ENCODE results near the gene ANKRD13B. TPM values are rescaled to one million over a fixed set of nuclear protein-coding genes. Genes with fewer than 3 reads are reported as not detected.

The ANKRD13B gene
- total RNA-seq, 2 donors from 2014 or later = 8.1 to 10.5 TPM

DNA sequence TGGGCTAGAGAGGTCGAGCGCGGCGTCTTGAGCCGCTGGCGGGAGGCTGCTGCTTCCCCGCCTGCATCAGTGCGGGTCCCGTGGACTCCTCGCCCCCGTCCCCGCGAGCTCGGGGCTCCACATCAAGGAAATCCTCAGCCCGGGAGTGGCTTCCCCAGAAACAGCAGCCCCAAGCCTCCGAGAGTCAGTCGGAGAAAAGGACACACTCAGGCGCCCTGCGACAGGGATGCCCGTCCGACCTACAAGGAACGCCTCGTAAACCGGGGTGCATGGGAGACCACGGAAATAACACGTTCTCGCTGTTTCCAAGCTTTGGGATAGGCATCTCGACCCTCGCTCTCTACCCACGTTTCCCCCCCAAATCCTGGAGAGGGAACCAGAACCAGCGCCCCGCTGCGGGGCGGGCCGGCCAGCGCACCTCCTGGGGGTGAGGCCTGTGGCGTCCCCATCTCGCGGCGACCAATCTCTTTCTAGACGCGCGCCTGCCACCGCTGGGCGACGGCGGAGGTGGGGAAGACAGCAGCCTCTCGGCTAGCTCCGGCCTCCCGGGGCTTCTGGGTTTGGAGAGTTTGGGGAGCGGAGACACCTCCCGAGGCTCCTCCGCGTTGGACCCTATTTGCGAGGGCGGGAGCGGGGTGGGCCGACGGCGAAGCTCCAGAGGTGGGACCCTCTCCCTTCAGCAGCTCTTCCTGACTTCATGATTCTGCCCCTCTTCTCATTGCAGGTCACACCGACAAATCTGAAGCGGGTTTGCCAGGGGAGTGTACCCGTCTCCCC is 25.2 kb upstream of the ANKRD13B start:
- peak; percentile 75 for DNase-seq
- intact Hi-C loops (cut with DNase I) = no loop called here
- ATAC-seq = peak; percentile 37 to 45

DNA sequence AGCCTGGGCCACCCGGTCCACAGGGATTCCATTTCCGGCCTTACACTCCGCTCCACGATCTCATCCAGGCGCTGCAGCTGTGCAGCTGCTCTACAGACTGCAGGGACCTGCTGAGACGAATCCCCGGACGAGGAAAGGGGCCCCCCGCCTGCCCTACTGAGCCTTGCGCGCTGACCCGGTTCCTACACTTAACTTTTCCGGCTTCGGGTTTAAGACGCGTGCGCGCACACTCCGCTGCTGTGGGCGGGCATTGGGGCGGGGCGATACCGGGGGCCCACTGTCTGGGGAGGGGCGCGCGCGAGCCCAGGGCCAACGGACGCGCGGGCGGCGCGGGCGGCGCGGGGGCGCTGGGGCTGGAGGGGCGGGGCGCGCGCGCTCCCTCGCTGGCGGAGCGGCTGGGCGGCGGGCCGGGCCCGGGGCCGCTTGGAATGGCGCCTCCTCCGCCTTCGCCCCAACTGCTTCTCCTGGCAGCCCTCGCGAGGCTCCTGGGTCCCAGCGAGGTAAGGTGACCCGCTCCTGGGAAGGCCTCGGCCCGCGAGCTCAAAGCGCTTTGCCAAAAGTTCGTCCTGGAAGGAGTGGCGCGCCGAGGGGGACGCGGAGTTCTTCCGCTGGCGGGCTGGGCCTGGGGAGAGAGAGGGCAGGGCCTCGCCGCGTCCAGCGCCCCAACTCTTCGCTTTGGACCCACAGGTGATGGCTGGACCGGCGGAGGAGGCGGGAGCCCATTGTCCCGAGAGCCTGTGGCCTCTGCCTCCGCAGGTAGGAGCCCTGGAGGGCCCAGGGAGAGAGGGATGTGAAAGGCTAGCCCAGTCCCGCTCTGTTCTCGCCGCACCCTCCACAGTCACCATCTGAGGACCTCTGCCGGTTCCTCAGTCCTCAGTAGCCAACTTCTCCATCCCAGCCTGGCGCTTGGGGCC is 24.3 kb upstream of the ANKRD13B start, which contains the start of gene TP53I13:
TSS of gene TP53I13 (plus strand) at position 371 of the 914 bp plus-strand sequence. CDS start at position 429, 58 bp downstream.
- ATAC-seq = peak; percentile 63 to 76
- intact Hi-C loops (cut with DNase I) = no loop called here
- peak; percentile 91 for DNase-seq

DNA sequence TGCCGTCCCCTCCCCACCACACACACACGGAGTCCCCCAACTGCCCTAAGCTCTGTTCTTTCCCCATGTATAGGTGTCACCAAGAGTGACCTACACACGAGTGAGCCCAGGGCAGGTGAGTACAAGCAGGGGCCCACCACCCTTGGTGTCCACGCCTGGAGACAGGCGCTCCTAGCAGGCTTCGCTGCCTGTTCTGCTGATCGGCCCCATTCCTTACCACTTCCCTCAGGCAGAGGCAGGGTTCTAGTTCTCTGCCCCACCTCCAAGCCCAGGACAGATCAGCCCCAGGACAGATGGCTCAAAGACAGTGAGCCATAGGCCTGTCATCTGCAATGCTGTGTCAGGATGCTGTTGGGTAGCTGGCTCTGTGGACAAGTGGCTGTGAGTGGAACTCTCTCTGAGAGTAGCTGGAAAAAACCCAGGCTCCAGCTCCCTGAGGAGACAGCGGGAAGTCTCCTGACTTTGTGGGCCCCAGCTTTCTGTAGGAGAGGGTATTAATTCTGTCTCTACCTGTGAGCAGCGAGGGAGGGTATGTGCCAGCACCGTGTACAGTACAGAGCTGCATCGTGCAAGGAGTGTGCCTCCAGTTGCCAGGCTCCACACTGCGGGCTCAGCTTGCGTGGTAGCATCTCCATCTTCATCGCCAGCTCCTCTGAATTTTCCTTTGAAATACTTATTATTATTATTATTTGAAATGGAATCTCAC is 23.5 kb upstream of the ANKRD13B start:
- ATAC-seq (no peak), DNase-seq (no peak)
- intact Hi-C loops (cut with DNase I) = no loop called here

DNA sequence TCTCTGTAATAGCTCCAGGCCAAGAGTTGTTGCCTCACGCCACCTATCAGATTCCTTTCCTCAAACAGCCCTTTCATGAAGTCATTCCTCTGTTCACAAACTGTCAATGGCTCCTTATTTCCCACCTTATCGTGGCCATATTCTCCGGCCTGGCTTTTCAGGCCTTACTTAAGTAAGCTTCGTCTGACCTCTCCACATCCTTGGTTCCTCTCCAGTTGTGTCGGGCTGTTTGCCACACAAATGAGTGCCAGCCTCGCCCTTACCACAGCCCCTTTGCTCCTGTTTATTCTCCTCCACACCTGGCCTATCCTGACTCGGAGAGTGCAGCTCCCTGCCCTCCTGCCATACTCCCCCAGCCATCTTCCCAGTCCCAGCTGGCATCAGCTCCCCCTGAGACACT is 22.4 kb upstream of the ANKRD13B start:
- intact Hi-C loops (cut with DNase I) = loop anchor here in 1 of 2 donors (10.0 kb wide), 1 partner anchor 364 kb away; the partner anchor contains the start of gene SSH2
- DNase-seq (no peak), ATAC-seq (no peak)

DNA sequence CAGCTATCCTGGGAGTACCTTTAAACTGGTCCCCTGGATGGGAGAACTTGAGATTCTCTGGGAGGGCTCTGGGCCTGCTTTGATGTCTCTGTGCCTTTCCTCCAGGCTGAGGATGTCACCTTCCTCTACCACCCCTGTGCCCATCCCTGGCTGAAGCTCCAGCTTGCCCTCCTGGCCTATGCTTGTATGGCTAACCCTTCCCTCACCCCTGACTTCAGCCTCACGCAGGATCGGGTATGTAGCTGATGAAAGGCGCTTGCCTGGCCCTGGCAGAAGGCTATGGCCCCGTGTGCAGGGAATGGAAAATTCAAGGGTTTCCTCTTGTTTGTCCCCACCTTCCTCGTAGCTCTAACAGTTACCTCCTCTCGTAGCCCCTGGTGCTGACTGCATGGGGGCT is 21.4 kb upstream of the ANKRD13B start:
- intact Hi-C loops (cut with DNase I) = loop anchor here in 1 of 2 donors (10.0 kb wide), 1 partner anchor 363 kb away; the partner anchor contains the start of gene SSH2
- DNase-seq = no peak
- no peak for ATAC-seq

DNA sequence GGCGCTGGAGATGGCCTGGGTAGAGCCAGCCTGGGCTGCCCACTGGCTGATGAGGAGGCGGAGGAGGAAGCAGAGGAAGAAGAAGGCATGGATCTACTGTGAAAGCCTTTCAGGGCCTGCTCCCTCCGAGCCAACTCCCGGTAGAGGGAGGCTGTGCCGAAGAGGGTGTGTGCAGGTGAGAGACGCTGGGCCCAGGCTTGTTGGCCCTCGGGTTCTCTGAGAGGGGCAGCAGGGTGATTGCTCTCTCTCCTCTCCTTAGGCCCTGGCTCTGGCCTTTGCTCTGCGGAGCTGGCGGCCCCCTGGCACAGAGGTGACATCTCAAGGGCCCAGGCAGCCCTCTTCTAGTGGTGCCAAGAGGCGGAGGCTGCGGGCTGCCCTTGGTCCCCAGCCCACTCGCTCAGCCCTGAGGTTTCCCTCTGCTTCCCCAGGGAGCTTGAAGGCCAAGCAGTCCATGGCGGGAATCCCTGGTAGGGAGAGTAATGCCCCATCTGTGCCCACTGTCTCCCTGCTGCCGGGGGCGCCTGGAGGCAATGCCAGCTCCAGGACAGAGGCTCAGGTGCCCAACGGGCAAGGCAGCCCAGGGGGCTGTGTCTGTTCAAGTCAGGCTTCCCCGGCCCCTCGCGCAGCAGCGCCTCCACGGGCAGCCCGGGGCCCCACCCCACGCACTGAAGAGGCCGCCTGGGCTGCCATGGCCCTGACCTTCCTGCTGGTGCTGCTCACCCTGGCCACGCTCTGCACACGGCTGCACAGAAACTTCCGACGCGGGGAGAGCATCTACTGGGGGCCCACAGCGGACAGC is 20.9 kb upstream of the ANKRD13B start:
- intact Hi-C loops (cut with DNase I) = loop anchor here in 1 of 2 donors (10.0 kb wide), 1 partner anchor 363 kb away; the partner anchor contains the start of gene SSH2
- DNase-seq = no peak
- peak; percentile 10 to 18 for ATAC-seq

DNA sequence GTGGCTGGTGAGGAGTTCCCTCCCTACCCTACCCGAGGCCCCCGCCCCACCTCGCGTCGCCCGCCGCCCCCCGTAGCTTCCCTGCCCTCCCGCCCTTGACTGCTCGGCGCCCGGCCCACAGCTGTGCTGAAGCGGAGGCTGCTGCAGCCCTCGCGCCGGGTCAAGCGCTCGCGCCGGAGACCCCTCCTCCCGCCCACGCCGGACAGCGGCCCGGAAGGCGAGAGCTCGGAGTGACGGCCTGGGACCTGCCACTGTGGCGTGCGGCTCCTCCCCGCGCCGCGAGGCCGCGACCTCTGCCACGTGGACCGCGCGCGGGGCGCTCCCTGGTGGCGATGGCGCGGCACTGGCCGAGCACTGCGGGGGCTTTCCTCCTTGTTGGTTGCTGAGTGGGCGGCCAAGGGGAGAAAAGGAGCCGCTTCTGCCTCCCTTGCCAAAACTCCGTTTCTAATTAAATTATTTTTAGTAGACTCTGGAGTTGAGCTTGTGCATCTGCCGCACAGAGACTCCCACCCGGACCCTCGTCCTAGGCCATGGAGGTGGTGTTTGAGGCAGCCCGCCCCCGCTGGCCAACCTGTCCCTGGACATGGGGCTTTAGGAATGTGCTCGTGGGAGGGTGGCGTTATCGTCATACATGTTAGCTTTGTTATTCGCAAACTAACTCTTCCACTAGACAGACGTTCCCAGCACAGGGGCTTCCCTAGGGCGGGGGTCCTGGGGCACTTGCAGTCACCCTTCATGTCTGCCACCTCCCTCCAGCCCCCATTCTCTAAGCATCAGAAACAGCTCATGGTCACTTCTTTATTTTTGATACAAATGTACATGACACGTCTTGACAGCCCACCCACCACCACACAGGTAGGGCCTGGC is 20.0 kb upstream of the ANKRD13B start:
- ATAC-seq (peak; percentile 57 to 60), DNase-seq (peak; percentile 81)
- intact Hi-C loops (cut with DNase I) = loop anchor here in 1 of 2 donors (10.0 kb wide), 1 partner anchor 362 kb away; the partner anchor contains the start of gene SSH2

DNA sequence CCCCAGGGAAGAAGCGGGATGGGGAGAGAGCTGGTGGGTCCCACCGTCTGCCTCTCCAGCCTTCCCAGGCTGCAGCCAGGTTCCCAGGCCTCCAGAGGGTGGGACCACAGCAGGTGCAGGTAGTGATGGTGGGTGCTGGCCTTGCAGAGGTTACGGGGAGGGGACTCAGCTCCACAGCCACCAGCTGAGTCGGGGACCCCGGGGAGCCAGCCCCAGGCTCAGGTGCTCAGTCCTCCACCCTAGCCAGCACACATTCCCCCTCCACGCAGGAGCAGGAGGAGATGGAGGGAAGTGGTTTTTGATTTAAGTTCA is 19.4 kb upstream of the ANKRD13B start:
- no peak for ATAC-seq
- no peak for DNase-seq
- intact Hi-C loops (cut with DNase I) = loop anchor here in 1 of 2 donors (10.0 kb wide), 1 partner anchor 361 kb away; the partner anchor contains the start of gene SSH2

DNA sequence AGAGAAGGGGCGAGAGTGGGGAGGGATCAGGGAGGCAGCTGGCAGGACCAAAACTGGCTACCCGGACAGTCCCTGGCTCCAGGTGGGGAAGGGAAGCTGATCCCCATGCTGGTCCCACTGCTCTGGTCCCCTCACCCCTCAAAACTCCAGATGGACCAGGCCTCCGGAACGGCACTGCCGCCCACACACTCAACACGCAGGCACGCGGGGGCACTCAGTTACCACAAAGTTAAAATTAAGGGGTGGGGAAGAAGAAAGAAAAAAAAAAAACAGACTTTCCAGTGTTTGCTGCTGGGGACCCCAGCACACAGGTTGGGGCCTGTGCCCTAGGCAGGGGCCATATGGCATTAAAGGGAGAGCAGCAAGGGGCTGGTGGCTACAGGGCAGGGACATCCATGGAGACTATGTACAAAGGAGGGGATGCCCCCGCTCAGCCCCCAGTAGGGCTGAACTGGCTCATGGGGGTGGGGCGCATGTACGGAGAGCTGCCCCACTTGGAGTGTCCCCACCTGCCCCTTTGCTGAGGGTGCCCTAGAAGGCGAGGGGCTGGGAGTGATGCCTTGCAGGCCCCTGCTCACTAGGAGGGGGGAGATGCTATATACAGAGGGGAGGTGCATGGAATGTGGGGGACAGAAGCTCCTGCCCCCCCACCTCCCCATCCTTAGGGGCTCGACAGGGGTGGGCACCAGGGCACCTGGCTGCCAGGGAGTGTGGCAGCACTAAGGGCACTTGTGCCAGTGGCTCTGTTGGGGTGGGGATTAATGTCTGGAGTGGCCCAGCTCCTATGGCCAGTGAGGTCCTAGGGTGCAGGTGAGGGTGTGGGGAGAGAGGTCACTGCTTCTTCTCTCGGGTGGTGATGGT is 18.8 kb upstream of the ANKRD13B start:
- no peak for ATAC-seq
- no peak for DNase-seq
- intact Hi-C loops (cut with DNase I) = loop anchor here in 1 of 2 donors (10.0 kb wide), 1 partner anchor 361 kb away; the partner anchor contains the start of gene SSH2

DNA sequence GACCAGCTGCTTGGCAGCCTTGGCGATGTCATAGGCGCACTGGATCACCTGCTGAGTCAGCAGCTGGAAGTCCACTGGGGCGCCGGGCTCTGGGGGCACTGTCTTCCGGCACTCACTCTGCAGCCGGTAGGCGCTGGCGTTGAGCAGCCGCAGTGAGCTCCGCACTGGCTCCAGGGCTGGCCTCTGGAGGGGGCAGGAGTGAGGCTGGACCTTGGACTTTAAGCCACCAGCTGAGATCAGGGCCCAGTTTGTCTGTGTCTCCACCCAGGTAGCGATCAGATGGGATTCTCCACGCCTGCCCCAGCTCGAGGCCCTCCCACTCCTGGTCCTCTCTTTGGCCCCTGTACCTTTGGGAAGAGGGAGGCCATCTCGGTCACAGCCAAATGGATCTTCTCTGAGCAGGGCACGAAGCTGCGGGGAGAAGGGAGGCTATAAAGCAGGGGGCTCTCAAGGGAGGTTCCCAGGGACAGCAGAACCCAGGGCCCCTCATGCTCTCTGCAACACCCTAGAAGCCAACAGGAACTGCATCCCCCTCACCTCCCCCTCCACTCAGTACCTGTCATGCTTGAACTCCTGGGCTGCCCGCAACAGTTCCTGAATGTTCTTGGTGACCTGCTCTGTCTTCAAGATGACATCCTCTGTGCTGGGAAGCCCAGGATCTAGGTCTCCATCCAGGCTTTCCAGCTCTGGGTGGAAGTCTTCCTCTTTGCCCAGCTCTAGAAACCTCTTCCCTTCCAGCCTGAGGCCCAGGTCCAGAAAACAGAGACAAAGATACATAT is 18.0 kb upstream of the ANKRD13B start:
- ATAC-seq (no peak), DNase-seq (no peak)
- intact Hi-C loops (cut with DNase I) = loop anchor here in 1 of 2 donors (10.0 kb wide), 1 partner anchor 360 kb away; the partner anchor contains the start of gene SSH2

DNA sequence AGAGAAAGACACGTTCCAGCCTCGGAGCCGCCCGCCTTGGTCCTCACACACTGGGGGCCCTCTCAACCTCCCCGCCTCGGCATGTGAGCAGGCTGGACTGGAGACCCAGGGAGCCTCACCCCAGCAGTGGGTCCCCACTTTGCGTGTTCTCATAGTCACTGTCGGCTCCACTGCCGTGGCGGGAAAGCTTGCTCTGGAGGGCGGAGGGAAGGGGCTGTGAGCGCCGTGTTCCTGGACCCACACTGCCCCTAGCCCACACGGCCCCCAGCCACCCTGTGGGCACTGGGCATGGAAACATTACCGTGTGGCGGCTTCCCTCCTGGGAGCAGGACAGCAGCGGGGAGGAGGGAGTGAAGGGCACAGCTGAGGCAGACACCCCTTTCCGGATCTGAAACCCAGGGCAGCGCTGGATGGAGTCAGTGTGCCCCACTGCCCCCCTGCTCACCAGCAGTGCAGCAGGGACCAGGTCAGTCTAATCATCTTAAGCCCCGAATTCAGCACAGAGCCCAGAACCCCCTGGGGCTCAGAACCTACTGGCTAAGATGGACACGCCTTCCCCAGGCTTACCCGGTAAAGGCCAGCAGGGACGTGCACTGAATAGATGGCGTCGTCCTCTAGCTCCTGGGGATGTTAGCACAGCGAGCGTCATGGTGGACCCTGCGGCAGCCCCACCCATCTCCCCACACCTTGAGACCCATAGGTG is 17.3 kb upstream of the ANKRD13B start:
- ATAC-seq (no peak), DNase-seq (no peak)
- intact Hi-C loops (cut with DNase I) = loop anchor here in 1 of 2 donors (10.0 kb wide), 1 partner anchor 359 kb away; the partner anchor contains the start of gene SSH2

DNA sequence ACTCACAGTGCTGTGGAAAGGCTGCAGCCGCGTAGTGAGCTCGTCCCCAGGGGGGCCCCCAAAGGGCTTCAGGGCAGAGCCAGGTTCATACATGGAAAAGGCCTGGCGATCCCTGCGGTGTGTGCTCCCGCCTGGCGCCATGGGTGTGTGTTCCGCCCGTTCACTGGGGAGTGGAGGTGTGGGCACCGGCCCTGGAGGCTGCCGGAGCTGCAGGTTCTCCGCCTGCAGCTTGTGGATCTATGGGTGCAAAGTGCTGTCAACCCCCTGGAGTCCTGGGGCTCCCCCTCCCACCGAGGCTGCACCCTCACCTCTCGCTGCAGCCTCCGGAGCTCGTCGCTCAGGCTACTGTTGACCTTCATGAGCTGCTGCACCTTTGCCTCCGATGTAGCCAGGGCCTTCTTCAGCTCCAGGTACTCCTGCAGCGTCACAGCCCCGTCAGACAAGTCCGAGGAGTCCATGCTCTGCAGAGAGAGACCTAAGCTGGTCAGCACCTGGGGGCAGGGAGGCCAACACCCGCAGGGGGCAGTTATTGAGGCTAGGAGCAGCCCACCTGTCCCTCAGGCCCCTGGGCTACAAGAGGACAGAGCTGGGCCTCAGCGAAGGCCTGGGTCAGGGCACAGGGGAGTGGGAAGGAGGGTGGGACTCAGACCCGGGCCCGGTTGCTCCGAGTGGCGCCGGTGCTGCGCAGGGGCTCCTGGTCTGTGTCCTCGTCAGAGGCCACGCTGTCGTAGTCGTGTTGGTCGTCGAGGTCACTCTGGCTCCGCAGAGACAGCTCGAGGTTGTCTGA is 16.5 kb upstream of the ANKRD13B start:
- intact Hi-C loops (cut with DNase I) = loop anchor here in 1 of 2 donors (10.0 kb wide), 1 partner anchor 358 kb away; the partner anchor contains the start of gene SSH2
- DNase-seq (no peak), ATAC-seq (no peak)

DNA sequence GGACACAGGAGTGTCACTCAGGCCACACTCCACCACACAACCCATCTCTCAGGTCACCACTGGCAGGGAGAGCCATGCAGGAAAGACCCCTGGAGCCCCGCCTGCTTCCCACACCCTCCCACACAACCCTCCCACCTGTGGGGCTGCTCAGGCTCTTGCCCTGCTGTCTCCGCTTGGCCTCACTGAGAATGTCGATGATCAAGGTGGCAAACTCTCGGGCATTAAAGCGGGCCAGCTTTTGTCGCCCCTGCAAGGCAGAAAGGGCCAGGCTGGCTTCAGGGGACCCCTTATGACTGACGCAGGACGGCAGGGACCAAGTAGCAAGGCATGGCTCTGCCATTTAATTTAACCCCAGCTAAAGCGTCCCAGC is 15.9 kb upstream of the ANKRD13B start:
- intact Hi-C loops (cut with DNase I) = loop anchor here in 1 of 2 donors (10.0 kb wide), 1 partner anchor 358 kb away; the partner anchor contains the start of gene SSH2
- DNase-seq = no peak
- no peak for ATAC-seq

Measured in left cardiac atrium (tissue), 4 donors.